Measurements from ENCODE around the gene RBM8A.

RBM8A gene

DNA sequence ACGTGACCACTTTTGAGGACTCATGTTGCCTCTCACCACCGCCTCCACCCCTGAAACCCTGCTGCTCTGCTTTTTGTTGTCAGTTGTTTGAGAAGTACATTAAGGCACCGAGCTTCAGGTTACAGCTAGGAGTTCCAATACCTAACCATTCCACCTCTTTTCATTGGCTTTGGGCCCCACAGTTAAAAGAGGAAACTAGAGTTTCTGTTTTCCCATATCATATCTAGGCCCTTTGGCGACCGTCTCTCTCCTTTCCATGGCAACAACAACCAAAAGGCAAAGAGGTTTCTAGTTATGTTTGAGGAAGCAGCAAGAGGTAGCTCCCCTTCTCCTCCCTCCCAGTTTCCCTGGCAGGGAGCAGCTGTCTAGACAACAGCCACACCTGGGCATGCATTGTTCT lies 47.5 kb downstream of the RBM8A start:
- no peak for DNase-seq (ENCODE audit: low read depth)

GRCh38 chr1:145878724-145879123 lies 48.6 kb downstream of the RBM8A start:
- no peak for DNase-seq (ENCODE audit: low read depth)

- no peak for DNase-seq (ENCODE audit: low read depth)
These were observed 49.3 kb downstream of the RBM8A start for GRCh38 chr1:145877923-145878486.

DNA sequence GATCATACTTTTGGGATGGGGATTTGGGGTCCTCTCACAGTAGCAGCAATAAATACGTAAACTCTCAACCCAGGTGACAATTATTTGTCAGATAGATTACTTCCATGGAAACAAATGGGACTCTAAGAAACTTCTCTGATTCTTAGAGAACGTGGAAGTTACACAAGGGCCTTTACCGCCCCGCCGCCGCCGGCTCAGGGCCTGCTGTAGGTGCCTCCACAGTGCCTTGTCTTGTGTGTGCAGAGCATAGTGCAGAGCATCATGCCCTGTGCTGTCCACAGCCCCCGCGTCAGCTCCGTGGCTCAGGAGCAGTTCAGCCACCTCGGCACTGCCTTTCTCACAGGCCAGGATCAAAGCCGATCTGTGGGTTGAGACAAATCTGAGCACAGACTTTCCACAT lies 52.6 kb downstream of the RBM8A start:
- no peak for DNase-seq (ENCODE audit: low read depth)

GRCh38 chr1:145871994-145872924 lies 55.0 kb downstream of the RBM8A start:
- DNase-seq (ENCODE audit: low read depth): no peak
